ENCODE measurements around the gene C6orf136. TPM values are rescaled to one million over a fixed set of nuclear protein-coding genes. Genes with fewer than 3 reads are reported as not detected.

The C6orf136 gene
- total and polyA plus RNA-seq, 9 of the 15 experiments (the other 6 are each of a cell fraction or from before 2014, with no cell fraction given), result 14.1 to 63.1 (median 18.4) TPM

GRCh38 chr6:30616811-30617564 lies 29.9 kb upstream of the C6orf136 start, which contains the start of gene PPP1R10 (continued):
- TF ChIP-seq FOXK2 (conservative IDR thresholded peaks at IDR 0.05 in 1 of 2, IDR thresholded peaks at IDR 0.05 in 1 of 2; ENCODE audit: low read depth in 2 of 2) (peak; percentile 54 to 80; a peak in 3 of 4 replicates), MTA3 (IDR thresholded peaks at IDR 0.05; ENCODE audit: borderline replicate concordance) (peak; percentile 100), CBX5 (IDR thresholded peaks at IDR 0.05; ENCODE audit: borderline replicate concordance, low read depth) (no peak), ZNF347 (CRISPR knock-in tag; IDR thresholded peaks at IDR 0.05; ENCODE audit: low read depth) (no peak), GABPB2 (CRISPR knock-in tag; conservative IDR thresholded peaks at IDR 0.05) (peak; percentile 93), TEAD2 (tag; IDR thresholded peaks at IDR 0.05) (no peak), ZC3H11A (IDR thresholded peaks at IDR 0.05; ENCODE audit: low read depth, low read length) (no peak), NR2C2 (CRISPR knock-in tag; IDR thresholded peaks at IDR 0.05) (no peak), NR2C2 (tag; IDR thresholded peaks at IDR 0.05) (no peak; the same call in 1 of the 2 replicates), XRCC4 (IDR thresholded peaks at IDR 0.05; ENCODE audit: extremely low read depth, insufficient read depth, insufficient read length) (no peak), GATAD2B (IDR thresholded peaks at IDR 0.05; ENCODE audit: borderline replicate concordance) (no peak), STAT5B (CRISPR knock-in tag; IDR thresholded peaks at IDR 0.05) (no peak), NKRF (IDR thresholded peaks at IDR 0.05; ENCODE audit: borderline replicate concordance) (peak; percentile 72), PATZ1 (CRISPR knock-in tag; IDR thresholded peaks at IDR 0.05; ENCODE audit: borderline replicate concordance) (peak; percentile 93), DACH1 (IDR thresholded peaks at IDR 0.05; ENCODE audit: partially characterized antibody) (no peak), ZBTB1 (CRISPR knock-in tag; IDR thresholded peaks at IDR 0.05; ENCODE audit: borderline replicate concordance, low read depth) (no peak; the same call in 1 of the 2 replicates)
- TF ChIP-seq, protein P1, sequence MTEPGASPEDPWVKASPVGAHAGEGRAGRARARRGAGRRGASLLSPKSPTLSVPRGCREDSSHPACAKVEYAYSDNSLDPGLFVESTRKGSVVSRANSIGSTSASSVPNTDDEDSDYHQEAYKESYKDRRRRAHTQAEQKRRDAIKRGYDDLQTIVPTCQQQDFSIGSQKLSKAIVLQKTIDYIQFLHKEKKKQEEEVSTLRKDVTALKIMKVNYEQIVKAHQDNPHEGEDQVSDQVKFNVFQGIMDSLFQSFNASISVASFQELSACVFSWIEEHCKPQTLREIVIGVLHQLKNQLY (CRISPR knock-in tag; conservative IDR thresholded peaks at IDR 0.05), result peak in 1 of 2 experiments; percentile 93; a peak in 2 of 4 replicates
- TF ChIP-seq, protein P2, sequence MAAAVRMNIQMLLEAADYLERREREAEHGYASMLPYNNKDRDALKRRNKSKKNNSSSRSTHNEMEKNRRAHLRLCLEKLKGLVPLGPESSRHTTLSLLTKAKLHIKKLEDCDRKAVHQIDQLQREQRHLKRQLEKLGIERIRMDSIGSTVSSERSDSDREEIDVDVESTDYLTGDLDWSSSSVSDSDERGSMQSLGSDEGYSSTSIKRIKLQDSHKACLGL (CRISPR knock-in tag; IDR thresholded peaks at IDR 0.05; ENCODE audit: borderline replicate concordance, poor library complexity, severe bottlenecking), result peak; percentile 70
- TF ChIP-seq, protein P3, sequence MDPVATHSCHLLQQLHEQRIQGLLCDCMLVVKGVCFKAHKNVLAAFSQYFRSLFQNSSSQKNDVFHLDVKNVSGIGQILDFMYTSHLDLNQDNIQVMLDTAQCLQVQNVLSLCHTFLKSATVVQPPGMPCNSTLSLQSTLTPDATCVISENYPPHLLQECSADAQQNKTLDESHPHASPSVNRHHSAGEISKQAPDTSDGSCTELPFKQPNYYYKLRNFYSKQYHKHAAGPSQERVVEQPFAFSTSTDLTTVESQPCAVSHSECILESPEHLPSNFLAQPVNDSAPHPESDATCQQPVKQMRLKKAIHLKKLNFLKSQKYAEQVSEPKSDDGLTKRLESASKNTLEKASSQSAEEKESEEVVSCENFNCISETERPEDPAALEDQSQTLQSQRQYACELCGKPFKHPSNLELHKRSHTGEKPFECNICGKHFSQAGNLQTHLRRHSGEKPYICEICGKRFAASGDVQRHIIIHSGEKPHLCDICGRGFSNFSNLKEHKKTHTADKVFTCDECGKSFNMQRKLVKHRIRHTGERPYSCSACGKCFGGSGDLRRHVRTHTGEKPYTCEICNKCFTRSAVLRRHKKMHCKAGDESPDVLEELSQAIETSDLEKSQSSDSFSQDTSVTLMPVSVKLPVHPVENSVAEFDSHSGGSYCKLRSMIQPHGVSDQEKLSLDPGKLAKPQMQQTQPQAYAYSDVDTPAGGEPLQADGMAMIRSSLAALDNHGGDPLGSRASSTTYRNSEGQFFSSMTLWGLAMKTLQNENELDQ (CRISPR knock-in tag; IDR thresholded peaks at IDR 0.05; ENCODE audit: borderline replicate concordance), result peak; percentile 73; the same call in 1 of the 2 replicates

Data from K562 (cell line).